Measurements from ENCODE around the gene TRIM47. TPM values are rescaled to one million over a fixed set of nuclear protein-coding genes. Genes with fewer than 3 reads are reported as not detected.

TRIM47 gene
- total RNA-seq, 1 donor from 2014 or later: 46.3 TPM

DNA sequence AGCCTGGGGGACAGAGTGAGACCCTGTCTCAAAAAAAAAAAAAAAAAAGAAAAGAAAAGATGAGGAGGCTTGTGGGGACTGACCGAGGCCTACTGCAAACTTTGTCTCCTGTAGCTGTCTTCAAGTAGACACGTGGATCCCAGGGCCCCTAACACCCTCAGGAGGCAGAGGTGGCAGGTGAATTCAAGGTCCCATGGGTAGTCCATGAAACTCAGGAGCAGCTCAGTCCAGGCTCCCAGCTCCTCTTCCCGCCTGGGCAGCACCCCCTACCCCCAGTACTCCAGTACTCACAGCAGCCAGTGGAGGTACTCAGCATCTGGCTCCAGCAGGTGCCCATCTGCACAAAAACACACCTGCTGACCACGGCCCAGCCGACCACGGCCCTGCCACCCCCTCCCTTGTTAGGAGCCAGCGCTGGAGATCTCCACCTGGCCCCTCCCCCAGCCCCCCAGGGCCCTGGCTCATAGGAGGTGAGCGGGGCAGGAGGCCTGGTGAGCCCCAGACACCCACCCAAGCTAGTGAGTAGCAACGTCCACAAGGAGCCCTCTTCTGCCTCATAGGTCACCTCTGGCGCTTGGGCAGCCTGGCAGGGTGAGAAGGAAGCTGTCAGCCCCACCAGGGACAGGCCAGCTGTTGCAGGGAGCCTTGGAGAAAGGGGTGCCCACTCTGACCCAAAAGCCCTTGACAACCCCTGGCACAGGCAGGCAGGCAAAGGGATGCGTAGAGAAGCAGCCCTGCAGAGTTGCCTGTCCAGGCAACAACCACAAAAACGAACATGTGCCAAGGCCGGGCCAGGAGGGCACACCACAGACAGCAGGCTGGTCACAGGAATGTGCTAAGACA, 22.5 kb upstream of the TRIM47 start:
- DNase-seq (ENCODE audit: low spot score): no peak
- Mint-ChIP-seq H3K27ac (ENCODE audit: unreplicated experiment) (no peak overlapping the region), H3K4me3 (ENCODE audit: unreplicated experiment) (no peak overlapping the region), H3K4me1 (ENCODE audit: low read depth) (peaks cover 17% of the 10 kb centered on the region), H3K9me3 (ENCODE audit: low read depth) (no peaks in the 10 kb centered on the region), H3K27me3 (ENCODE audit: low read depth) (no peaks in the 10 kb centered on the region), H3K36me3 (ENCODE audit: low read depth) (peaks cover 8% of the 10 kb centered on the region)
- no peak for TF ChIP-seq CTCF (IDR thresholded peaks at IDR 0.05)

GRCh38 chr17:75899767-75900468, 21.5 kb upstream of the TRIM47 start:
- Mint-ChIP-seq H3K4me1 (ENCODE audit: low read depth) (peaks cover 23% of the 10 kb centered on the region), H3K27ac (ENCODE audit: unreplicated experiment) (no peak overlapping the region), H3K4me3 (ENCODE audit: unreplicated experiment) (no peak overlapping the region), H3K9me3 (ENCODE audit: low read depth) (no peaks in the 10 kb centered on the region), H3K27me3 (ENCODE audit: low read depth) (no peaks in the 10 kb centered on the region), H3K36me3 (ENCODE audit: low read depth) (peaks cover 8% of the 10 kb centered on the region)
- no peak for TF ChIP-seq CTCF (IDR thresholded peaks at IDR 0.05)
- no peak for DNase-seq (ENCODE audit: low spot score)

DNA sequence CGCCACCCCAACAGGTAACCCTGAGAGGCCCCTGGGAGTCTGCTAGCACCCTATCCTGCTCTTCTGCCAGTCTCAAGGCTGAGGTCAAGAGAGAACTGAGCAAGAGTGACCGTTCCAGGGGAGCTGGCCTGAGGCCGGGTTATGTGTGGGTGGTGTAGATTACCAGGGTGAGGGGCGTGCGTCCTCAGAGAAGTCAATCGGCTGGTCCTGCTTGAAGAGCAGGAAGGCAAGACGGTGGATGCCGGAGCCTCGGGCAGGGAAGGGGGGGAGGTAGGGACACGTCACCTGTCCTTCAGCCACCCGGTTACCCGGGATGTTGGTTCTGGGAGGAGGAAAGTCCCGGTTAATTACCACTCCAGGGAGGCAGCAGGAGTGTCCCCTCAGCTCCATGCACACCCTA, 21.0 kb upstream of the TRIM47 start:
- H3K27me3 Mint-ChIP-seq (ENCODE audit: low read depth): no peaks in the 10 kb centered on the region
- H3K4me1 Mint-ChIP-seq (ENCODE audit: low read depth): peaks cover 25% of the 10 kb centered on the region

GRCh38 chr17:75898791-75899190, 20.4 kb upstream of the TRIM47 start:
- Mint-ChIP-seq H3K4me3 (ENCODE audit: unreplicated experiment) (no peak overlapping the region), H3K9me3 (ENCODE audit: low read depth) (no peaks in the 10 kb centered on the region), H3K27me3 (ENCODE audit: low read depth) (no peaks in the 10 kb centered on the region), H3K27ac (ENCODE audit: unreplicated experiment) (no peak overlapping the region), H3K4me1 (ENCODE audit: low read depth) (peaks cover 26% of the 10 kb centered on the region), H3K36me3 (ENCODE audit: low read depth) (peaks cover 8% of the 10 kb centered on the region)
- DNase-seq (ENCODE audit: low spot score): no peak
- TF ChIP-seq CTCF (IDR thresholded peaks at IDR 0.05): no peak

More for the DNA sequence above, 21.0 kb upstream of the TRIM47 start:
- TF ChIP-seq CTCF (IDR thresholded peaks at IDR 0.05): no peak
- Mint-ChIP-seq H3K4me3 (ENCODE audit: unreplicated experiment) (no peak overlapping the region), H3K9me3 (ENCODE audit: low read depth) (no peaks in the 10 kb centered on the region), H3K27ac (ENCODE audit: unreplicated experiment) (no peak overlapping the region), H3K36me3 (ENCODE audit: low read depth) (peaks cover 8% of the 10 kb centered on the region)
- DNase-seq (ENCODE audit: low spot score): no peak

DNA sequence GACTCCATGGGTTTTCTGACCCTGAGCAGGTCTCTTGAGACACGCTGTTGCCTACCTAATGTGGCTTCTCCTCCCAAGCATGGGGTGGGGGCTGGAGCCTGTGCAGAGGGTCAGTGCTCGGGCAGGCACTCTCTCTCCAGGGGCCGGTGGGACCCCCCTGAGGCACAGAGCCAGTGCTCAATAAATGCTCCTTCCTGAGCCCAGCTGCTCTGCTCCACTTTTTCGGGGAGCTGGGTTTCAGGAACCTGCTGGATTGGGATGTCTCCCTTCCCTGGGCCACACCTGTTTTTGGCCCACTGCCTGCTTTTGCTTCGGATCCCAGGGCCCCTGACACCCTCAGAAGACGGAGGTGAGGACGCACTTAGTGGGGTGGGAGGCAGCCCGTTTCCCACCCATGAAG, 19.7 kb upstream of the TRIM47 start:
- DNase-seq (ENCODE audit: low spot score): no peak
- Mint-ChIP-seq H3K27me3 (ENCODE audit: low read depth) (no peaks in the 10 kb centered on the region), H3K9me3 (ENCODE audit: low read depth) (no peaks in the 10 kb centered on the region), H3K36me3 (ENCODE audit: low read depth) (peaks cover 8% of the 10 kb centered on the region), H3K27ac (ENCODE audit: unreplicated experiment) (no peak overlapping the region), H3K4me1 (ENCODE audit: low read depth) (peaks cover 27% of the 10 kb centered on the region), H3K4me3 (ENCODE audit: unreplicated experiment) (no peak overlapping the region)
- TF ChIP-seq CTCF (IDR thresholded peaks at IDR 0.05): no peak

All from chondrocyte (in vitro differentiated cells).